Measurements from ENCODE around the gene TRPM5.

DNA sequence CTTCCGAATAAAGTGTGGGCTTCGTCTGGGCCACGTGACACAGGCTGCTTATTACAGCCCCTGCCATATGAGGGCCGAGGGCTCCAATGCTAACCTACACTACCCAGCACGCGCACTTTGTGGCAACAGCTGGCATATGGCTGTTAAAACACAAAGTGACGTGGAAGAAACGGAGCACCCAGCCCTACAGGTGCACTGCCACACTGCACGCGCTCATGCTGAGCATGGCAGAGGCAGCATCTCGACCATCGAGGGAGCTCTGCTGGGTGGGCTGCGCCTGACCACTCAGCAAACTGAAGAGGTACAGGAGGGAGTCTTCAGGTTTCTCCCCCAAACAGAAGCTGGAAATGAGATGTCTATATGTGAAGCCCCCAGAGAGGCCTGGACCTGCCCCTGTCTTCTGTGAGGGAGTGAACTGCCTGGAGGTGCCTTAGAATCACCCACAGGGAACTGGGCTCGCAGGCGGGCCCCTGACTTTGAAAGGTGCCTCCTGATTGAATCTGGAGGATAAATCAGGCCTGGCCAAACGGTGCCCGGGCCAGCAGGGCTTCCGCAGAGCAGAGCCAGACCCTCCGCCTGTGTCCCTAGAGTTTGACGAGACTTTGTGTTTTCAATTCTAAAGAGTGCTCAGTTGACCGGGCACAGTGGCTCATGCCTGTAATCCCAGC is 25.5 kb downstream of the TRPM5 start:
- TF ChIP-seq MAFK (IDR thresholded peaks at IDR 0.05; ENCODE audit: low read depth, low read length) = no peak
- no peak for TF ChIP-seq SRF (IDR thresholded peaks at IDR 0.05; ENCODE audit: low read depth, low read length)
- TF ChIP-seq EP300 (IDR thresholded peaks at IDR 0.05; ENCODE audit: borderline replicate concordance in 1 of 2, low read depth in 2 of 2, low read length in 2 of 2) = no peak
- TF ChIP-seq POLR2A (IDR thresholded peaks at IDR 0.05; ENCODE audit: control extremely low read depth in 1 of 2, low read depth in 2 of 2, low read length in 2 of 2) = no peak
- TF ChIP-seq, protein P1, sequence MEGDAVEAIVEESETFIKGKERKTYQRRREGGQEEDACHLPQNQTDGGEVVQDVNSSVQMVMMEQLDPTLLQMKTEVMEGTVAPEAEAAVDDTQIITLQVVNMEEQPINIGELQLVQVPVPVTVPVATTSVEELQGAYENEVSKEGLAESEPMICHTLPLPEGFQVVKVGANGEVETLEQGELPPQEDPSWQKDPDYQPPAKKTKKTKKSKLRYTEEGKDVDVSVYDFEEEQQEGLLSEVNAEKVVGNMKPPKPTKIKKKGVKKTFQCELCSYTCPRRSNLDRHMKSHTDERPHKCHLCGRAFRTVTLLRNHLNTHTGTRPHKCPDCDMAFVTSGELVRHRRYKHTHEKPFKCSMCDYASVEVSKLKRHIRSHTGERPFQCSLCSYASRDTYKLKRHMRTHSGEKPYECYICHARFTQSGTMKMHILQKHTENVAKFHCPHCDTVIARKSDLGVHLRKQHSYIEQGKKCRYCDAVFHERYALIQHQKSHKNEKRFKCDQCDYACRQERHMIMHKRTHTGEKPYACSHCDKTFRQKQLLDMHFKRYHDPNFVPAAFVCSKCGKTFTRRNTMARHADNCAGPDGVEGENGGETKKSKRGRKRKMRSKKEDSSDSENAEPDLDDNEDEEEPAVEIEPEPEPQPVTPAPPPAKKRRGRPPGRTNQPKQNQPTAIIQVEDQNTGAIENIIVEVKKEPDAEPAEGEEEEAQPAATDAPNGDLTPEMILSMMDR (IDR thresholded peaks at IDR 0.05; ENCODE audit: control extremely low read depth in 1 of 3, insufficient read depth in 1 of 3, low read depth in 1 of 3, low read length in 3 of 3) = no peak
- no peak for TF ChIP-seq ASH2L (IDR thresholded peaks at IDR 0.05; ENCODE audit: low read length)
- no peak for TF ChIP-seq POU5F1 (IDR thresholded peaks at IDR 0.05; ENCODE audit: low read depth, low read length)

Measured in H1 (cell line).